Measurements from ENCODE around the gene SETBP1.
"Not testable (repeated sequence)": the region's sequence is repeated elsewhere in the genome, so short reads cannot be mapped to it uniquely, and the experiment has no call there.

The SETBP1 gene

GRCh38 chr18:44708451-44709083, 27.9 kb downstream of the SETBP1 start:
- DNase-seq, result no peak

- no peak for DNase-seq
Observed at GRCh38 chr18:44709307-44710126, 28.8 kb downstream of the SETBP1 start.

DNA sequence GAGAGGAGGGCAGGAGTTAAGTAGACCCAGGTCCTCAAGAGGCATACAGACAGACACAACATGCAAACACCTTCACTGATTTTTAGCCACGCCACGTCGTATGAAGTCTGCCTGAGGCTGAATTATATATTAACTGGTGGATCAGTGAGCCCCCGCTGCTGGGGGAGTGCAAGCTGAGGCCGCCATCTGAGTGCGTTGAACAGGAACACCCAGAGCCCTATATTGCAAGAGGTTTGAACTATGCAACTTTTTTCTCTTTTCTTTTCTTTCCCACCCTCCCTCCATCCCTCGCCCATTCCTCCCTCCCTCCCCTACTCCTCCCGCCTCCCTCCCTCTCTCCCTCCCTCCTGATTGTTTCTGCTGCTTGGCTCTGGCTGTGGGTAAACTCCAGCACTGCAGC, 30.2 kb downstream of the SETBP1 start:
- no peak for DNase-seq

DNA sequence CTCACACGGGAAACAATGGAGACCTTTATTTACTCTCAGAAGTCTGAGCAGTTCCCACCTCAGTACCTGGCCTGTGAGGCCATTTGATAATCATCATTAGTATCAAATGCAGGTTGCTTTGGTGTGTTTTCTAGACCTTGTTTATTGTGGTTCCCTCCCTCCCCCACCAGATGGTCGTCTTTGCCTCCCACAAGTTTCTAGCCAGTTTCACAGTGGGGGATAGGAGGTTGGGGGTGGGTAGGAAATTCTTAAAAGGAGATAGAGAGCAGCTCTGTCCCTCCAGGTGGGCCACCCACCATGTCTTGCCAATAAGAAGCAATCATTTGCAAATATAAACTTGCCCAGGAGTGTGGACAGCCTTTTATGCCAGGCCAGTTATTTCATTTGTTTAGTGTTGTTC, 31.3 kb downstream of the SETBP1 start:
- DNase-seq, result no peak

DNA sequence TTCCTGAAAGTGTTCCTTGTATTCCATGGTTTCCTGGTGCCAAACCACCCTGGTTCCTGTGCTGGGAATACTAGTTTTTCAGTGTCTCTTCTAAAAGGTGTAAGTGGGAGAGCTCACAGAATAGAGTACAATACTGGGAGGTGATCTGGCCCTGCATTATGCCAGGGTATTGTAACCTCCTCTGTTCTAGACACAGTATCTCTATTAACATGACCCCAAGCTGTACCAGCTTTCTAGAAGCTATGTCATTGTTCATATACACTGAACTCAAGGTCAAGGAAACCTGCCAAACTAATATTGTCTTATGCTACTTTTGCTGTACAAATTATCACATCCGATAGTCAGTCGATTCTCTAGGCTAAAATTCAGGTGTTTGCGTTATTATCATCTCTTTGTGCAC, 32.7 kb downstream of the SETBP1 start:
- DNase-seq, result no peak

- DNase-seq, result no peak
Observed at GRCh38 chr18:44714376-44714775, 33.7 kb downstream of the SETBP1 start.

DNA sequence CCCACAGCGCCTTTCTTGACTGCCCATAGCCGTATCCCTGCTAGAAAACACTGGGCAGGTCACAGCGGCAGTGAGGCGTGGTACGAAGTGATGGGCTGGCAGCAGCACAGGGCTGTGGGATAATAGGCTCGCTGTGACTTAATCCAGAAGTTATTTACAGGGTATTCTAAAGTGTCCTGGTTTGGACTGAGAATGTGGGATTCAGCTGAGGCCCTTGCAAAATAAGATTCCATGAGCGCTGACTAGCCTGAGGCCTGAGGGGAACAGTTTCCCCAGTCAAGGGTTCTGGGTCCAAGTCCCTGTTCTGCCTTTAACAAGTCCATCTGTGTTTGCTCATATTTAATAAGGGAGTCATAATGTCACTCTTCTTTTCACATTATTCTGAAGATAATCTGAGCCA, 34.6 kb downstream of the SETBP1 start:
- no peak for DNase-seq

- DNase-seq, result no peak
Observed at GRCh38 chr18:44715842-44716241, 35.2 kb downstream of the SETBP1 start.

- DNase-seq, result no peak
Observed at GRCh38 chr18:44716697-44717163, 36.0 kb downstream of the SETBP1 start.

- no peak for DNase-seq
Observed at GRCh38 chr18:44719519-44720060, 38.9 kb downstream of the SETBP1 start.

DNA sequence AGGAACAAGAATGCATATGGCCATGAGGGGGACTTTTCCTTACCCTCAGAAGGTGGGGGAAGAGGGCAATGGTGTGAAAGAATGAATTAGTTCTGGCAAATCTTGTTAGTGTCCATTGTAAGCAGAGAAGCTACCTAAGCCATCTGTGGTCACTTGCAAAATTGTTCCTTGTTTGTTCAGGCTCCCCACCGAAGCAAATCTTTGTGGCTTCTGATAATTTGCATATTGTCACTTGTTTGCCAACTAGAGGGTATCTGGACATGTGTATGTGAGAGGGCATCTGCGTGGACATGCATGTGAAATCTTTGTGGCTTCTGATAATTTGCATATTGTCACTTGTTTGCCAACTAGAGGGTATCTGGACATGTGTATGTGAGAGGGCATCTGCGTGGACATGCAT, 41.1 kb downstream of the SETBP1 start:
- DNase-seq, result not testable (repeated sequence)

DNA sequence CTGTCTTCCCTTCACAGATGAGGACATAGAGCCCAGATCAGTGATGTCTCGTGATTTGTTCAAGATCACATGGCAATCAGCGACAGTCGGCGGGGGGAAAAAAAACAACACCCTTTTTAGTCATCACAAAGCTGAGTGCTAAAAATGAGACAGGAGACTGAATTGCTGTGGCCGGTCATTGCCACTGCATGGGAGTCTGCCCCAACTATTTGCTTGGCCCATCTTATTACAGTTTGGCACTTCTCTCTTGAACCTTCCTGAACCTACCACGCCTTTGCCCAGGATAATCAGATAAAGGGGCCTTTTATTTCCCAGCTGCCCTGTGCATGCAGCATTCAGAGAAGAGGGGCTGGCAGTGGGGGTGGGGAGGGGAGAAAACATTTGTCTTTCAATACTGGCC, 42.7 kb downstream of the SETBP1 start:
- DNase-seq, result no peak

DNA sequence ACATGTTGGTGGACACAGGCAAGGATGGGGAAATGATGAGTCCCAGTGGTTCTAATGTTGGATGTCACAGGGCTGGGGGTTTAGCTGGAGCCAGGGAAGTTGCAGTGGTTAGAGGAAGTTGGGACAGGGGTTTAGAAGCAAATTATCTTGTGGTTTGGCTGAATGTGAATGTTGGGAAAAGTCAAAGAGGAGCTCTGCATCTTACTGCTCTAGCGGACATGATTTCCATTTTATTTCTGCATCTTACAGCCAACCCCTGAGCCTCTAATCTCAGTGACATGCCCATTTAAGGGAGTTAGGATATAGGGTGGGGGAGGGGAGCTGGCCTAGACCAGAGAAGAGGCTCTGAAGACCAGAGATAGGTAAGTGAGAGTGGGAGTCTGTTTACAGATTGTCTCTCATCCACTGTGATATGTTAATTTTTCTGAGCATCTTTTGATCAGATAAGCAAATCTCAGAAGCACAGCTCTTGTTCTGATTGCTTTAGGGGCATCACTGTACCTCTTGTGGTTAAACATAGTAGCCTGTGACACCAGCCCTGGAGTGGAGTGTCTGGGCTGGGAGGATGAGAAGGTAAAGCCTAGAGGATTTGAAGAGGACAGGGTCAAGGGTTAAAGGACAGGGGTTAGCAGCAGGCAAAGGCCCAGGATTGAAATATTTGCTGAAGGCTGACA, 43.6 kb downstream of the SETBP1 start:
- no peak for DNase-seq

GRCh38 chr18:44725300-44726058, 44.8 kb downstream of the SETBP1 start:
- peak; percentile 54 to 70 for DNase-seq

GRCh38 chr18:44726059-44726421, 45.4 kb downstream of the SETBP1 start:
- no peak for DNase-seq

DNA sequence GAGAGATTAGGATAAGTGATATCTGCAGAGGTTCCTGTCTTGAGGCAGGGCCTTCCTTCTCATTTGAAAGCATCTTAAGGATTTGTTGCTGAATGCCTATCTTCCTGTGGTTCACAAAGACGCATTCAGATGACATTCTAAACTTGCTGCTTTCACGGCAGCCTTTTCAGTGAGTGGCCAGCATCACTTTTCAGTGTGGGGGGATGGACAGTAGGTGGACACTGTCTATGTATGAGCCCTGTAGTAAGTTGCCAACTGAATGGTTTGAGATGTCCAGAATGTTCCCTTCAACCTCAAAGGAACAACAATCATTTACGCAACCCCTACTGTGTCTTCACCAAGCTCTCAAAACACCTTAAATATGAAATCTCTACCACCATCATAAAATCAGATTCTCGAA, 46.6 kb downstream of the SETBP1 start:
- no peak for DNase-seq

- peak in 1 of 2 experiments; percentile 28 for DNase-seq
Observed at GRCh38 chr18:44729631-44730101, 49.0 kb downstream of the SETBP1 start.

- DNase-seq, result no peak
Observed at GRCh38 chr18:44730803-44731529, 50.3 kb downstream of the SETBP1 start.

GRCh38 chr18:44731530-44732237, 51.0 kb downstream of the SETBP1 start:
- no peak for DNase-seq

DNA sequence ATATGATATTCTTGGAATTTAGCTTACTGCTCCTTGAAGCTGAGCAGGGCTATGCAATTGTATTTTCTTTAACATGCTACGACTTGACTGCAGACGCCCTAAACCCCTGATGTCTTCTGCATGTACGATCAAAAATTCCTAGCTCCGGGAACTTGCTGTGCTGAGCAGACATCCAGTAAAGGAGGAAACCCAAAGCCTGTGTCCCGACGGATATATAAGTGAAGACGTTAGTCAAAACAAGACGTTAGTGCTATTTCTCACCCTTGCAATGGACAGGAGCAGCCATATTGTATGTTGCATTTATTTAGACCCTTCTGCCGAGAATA, 51.5 kb downstream of the SETBP1 start:
- no peak for DNase-seq

GRCh38 chr18:44732599-44732998, 51.9 kb downstream of the SETBP1 start:
- no peak for DNase-seq
